ENCODE data around the gene MACC1. TPM values are rescaled to one million over a fixed set of nuclear protein-coding genes. Genes with fewer than 3 reads are reported as not detected.

The MACC1 gene
- total RNA-seq, 1 experiment from 2014 or later = 0.46 TPM

GRCh38 chr7:20176578-20177242, 40.5 kb downstream of the MACC1 start:
- no peak for DNase-seq (ENCODE audit: low spot score)

- no peak for DNase-seq (ENCODE audit: low spot score)
Observed at GRCh38 chr7:20173828-20174227, 43.4 kb downstream of the MACC1 start.

DNA sequence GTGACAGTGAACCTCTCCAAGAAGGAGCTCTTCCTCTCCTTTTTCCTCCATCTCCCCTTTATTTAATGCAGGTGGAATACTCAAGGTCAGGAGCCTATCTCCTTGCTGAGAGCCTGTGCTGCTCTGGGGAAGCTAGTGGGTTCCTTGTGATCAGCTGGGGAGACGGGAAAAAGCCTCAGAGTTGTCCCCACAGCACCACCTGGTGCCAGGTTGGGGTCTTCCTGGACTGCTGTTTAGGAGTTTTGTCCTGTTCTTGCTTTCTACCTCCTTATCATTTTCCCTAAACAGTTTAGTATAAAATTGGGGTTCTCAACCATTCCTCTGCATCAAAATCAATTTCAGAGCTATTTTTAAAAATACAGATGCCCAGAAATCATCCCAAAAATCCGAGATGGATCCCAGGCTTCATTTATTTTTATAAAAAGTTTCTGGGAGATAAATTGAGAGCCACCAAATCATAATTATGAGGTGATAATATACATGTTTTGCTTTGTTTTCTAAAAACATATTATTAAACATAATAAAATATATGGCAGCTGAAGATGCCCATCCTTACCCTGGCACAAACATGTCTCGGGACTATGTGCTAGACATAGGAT, 44.3 kb downstream of the MACC1 start:
- DNase-seq (ENCODE audit: low spot score) = peak; percentile 92

- no peak for DNase-seq (ENCODE audit: low spot score)
Observed at GRCh38 chr7:20170633-20171032, 46.6 kb downstream of the MACC1 start.

- DNase-seq (ENCODE audit: low spot score) = no peak
Observed at GRCh38 chr7:20165146-20165510, 52.1 kb downstream of the MACC1 start.

- DNase-seq (ENCODE audit: low spot score) = peak; percentile 47
Observed at GRCh38 chr7:20164425-20165145, 52.6 kb downstream of the MACC1 start.

DNA sequence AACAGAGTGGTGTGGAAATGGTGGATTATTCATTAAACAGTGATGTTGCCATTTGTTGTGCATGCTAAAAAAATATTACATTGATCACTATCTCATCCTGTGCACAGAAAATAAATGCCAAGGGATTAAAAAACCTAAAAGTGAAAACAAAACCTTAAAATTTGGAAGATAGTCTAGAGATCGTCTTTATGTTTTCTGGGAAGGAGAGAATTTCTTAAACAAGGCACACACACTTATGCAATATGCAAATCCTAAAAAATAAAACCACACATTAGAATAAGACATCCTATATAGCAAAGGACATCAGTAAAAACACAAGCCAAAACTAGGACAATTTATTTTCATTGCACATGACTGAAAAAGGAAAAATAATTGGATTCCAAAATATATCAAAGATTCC, 54.5 kb downstream of the MACC1 start:
- DNase-seq (ENCODE audit: low spot score) = no peak

DNA sequence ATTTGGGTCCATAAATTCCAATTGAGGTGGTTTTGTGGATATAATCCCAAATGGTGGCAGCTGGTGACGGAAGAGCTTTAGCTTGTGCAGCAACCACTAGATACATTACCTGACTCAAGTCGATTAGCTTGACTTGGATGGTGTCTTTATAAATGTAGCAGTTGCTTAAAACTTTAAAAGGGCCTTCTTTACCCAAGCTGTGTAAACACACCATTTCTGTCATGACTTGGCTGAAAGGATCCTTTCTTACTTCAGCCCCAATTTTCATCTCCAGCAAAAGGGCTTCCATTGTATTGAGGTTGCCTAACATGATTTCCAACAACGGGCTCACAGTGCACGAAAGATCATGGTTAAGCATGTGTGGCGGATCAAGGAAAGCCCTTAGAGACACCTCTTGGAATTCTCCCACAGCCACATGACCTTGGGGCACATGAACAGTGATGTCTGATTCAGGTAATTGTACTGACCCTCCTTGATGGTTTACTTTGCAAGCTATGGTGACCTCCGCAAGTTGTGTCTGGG, 57.9 kb downstream of the MACC1 start:
- no peak for DNase-seq (ENCODE audit: low spot score)

DNA sequence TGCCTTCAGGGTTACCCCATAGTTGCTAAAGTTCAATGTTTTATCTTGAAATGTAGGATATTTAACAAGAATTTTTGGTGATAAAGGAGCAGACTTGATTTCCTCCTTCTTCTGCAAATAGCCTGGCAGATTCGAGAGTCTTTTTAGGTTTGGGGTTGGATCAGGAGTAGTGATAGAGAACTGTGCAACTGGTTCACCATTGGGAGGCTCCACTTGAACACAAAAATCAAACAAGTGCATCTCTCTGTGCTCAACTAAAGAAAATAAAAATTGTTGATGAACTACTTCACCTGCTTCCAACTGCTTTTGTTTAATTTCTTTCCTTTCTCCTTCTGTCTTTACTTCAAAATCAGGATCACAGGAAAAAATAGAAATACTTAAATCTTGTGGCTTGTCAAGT, 58.5 kb downstream of the MACC1 start:
- no peak for DNase-seq (ENCODE audit: low spot score)

- DNase-seq (ENCODE audit: low spot score) = no peak
Observed at GRCh38 chr7:20157456-20157855, 59.7 kb downstream of the MACC1 start.

DNA sequence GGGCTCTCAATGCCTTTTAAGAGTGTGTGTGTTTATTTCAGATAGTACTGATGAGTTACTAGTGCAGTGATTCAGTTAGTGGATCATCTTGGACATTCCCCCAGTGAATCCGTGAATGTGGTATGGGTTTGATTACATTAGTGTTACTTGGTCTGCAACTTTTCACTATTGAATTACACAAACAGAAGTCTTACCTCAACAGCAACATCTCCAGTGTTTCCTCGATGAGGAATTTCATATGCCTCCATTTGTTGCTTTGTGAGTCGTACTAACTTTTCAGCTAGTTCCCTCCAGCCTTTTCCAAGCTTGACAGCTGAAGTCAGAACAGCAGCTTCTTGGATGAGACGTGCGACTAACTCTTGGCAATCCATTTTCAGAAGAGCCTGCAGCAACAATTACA, 63.2 kb downstream of the MACC1 start:
- DNase-seq (ENCODE audit: low spot score) = peak; percentile 36

GRCh38 chr7:20153567-20153966, 63.6 kb downstream of the MACC1 start:
- DNase-seq (ENCODE audit: low spot score) = no peak

DNA sequence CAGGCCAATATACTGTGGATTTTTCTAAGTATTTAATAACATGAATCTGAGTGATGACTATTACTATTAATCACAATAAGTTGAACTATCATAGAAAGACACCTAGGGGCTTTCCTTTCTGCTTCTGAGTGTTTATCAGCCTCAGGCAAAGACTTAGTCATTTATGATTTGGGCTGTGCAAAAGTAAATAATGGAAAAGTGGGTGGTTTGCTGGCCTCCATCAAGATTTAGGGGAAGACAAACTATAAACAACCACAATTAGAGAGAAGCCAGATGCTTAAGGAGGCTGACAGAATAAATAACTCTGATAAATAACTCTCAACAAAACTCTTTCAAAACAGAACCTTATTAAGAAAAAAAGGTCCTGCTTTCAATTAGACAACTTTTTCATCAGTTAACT, 64.7 kb downstream of the MACC1 start:
- DNase-seq (ENCODE audit: low spot score) = peak; percentile 96

DNA sequence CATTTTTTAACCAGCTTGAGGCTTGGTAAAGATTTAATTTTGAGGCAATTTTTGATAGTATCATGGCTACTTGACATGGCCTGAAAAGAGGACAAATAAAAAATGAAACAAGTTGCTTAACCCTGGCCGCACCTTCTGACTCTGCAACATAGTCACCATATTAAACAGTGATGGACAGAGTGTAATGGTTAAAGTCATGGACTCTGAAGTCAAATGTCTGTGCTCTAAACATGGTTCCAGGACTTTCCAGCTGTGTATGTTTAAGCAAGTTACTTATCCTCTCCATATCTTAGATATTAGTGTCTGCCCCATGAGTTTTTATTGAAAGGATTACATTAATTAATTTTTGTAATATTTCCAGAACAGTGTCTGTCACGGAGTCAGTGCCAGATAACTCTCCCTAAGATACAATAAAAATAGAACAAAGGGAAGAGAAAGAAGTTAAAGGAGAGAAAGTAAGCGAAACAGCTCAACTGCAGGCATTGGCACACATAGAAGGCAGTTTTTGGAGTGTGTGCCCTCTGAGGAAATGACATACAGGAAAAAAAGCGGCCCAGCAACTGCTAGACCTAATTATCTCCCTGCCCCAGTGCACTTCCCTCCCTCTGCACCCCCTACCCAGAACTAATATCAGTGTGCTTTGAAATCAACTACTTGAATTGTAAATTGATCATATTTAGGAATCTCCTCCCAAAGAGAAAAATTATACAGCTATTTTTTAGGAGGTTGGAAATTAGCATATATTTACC, 65.3 kb downstream of the MACC1 start:
- DNase-seq (ENCODE audit: low spot score) = peak; percentile 80

DNA sequence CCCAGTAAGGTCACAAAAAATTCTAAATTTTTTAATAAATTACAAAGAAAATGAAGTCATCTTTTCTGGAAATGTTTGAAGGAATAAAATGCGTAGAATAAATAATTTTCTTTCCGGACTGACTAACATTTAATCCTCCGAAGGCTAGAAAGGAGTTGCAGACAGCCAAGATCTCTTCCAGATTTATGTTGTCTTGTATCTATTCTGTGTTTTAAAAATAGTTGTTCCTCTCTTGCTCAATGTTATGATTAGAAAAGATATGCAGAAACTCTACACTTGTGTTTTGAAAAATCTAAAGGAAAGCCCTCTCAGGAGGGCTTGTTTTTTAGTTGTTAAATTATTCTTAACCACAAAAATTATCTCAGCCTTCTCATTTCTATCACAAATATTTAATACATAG, 70.7 kb downstream of the MACC1 start:
- no peak for DNase-seq (ENCODE audit: low spot score)

- DNase-seq (ENCODE audit: low spot score) = no peak
Observed at GRCh38 chr7:20144801-20145200, 72.4 kb downstream of the MACC1 start.

GRCh38 chr7:20141666-20142065, 75.5 kb downstream of the MACC1 start:
- peak; percentile 64 for DNase-seq (ENCODE audit: low spot score)

DNA sequence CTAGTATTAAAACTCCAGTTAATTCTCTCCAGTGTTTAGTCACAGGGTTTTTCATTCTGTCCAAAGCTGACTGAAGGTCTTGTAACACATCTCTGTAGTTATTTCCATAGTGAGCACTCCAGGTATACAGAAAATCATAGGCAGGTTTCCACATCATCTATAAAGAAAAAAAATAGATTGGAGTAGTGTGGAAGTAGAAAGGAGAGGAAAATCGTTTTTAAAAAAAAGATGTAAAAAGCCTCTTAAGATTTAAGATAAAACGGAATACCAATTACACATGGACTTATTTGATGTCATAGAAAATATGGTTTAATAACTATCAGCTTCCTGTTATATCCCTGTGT, 76.2 kb downstream of the MACC1 start:
- no peak for DNase-seq (ENCODE audit: low spot score)

- DNase-seq (ENCODE audit: low spot score) = no peak
Observed at GRCh38 chr7:20140291-20141001, 76.7 kb downstream of the MACC1 start.

DNA sequence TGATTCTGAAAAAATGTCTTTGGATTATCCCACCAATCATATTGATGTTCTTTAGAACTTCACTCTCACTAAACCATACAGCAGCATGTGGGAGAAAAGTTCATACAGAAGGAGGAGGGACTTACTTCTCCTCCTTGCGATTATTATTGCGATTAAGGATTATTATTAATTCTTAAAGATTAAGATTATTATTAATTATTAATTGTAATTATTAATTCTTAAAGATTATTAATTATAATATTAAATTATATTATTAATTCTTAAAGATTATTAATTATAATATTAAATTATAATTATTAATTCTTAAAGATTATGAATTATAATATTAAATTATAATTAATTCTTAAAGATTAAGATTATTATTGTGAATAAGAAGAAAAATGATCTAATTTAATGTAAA, 80.5 kb downstream of the MACC1 start:
- DNase-seq (ENCODE audit: low spot score) = no peak

GRCh38 chr7:20133803-20134202, 83.4 kb downstream of the MACC1 start:
- no peak for DNase-seq (ENCODE audit: low spot score)

DNA sequence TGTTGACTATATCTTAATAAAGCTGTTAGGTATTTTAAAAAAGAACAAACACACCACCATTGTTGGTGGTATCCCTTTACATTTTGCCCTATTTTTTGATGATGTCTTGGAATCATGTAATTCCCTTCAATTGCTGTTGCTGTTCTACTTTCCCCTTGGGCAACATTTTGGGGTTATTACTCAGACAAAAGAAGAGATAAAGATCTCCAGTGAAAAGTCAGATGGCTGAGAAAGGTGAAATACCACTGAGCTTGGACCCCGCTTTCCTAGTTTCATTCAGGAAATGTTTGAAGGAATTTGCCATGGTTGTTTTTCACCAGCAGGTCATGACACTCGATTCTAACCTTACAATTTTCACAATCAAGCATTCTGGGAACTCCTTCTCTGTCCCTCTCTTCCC, 84.6 kb downstream of the MACC1 start:
- no peak for DNase-seq (ENCODE audit: low spot score)

Measured in H4 (cell line).